GM23338 (cell line): Measurements from ENCODE around the gene EARS2.

ENCODE experiments used
- CTCF ChIP-seq, 2 experiments: fragments of 200-600 bp in 1 of 2; sonication (generic) in 1 of 2; conservative IDR thresholded peaks; 2 replicates each; pipeline versions ENCODE4 v1.5.1 to v1.6.1; 2016 to 2017; ENCODE audit warnings: antibody characterized with exemption in 2 of 2, low read depth in 2 of 2, mild to moderate bottlenecking in 2 of 2, moderate library complexity in 1 of 2
- EZH2 ChIP-seq: fragments of 200-600 bp; sonication (generic); IDR thresholded peaks from one replicate; pipeline ENCODE4 v1.8.0; 2017; ENCODE audit warnings: antibody characterized with exemption, mild to moderate bottlenecking, low read depth; ENCODE audit not compliant: unreplicated experiment

- TF ChIP-seq CTCF (conservative IDR thresholded peaks at IDR 0.05; ENCODE audit: low read depth in 2 of 2), result no peak
- TF ChIP-seq EZH2, result no peak
These were observed 33.2 kb downstream of the EARS2 start for GRCh38 chr16:23523876-23524385.
